OCI-LY3 (cell line): ENCODE data around the gene PSMD5.
"Not testable (repeated sequence)": the region's sequence is repeated elsewhere in the genome, so short reads cannot be mapped to it uniquely, and the experiment has no call there.

Experiments used
- H2AFZ ChIP-seq: fragments of 200-600, 300-600 bp; shearing (Covaris generic); 2 replicates; pipeline ENCODE4 v1.6.0; 2014; ENCODE audit warnings: antibody characterized with exemption, low read depth, low read length
- H3K27ac ChIP-seq: fragments of 200-600, 300-600 bp; sonication (generic); 2 replicates; pipeline ENCODE4 v1.5.1; 2014; ENCODE audit warnings: mild to moderate bottlenecking, low read length, moderate library complexity, mixed read lengths
- H3K27me3 ChIP-seq: fragments of 200-600, 300-600 bp; sonication (generic); 2 replicates; pipeline ENCODE4 v1.6.1; 2014; ENCODE audit warnings: low read depth, low read length, mixed read lengths
- H3K36me3 ChIP-seq: fragments of 200-600, 300-600 bp; sonication (generic); replicated peaks from 2 replicates; pipeline ENCODE3; 2014; ENCODE audit warnings: low read depth, low read length, mixed read lengths
- H3K4me1 ChIP-seq: fragments of 300-600, 200-600 bp; sonication (generic); 2 replicates; pipeline ENCODE4 v1.6.1; 2014; ENCODE audit warnings: low read length, mixed read lengths
- H3K4me2 ChIP-seq: fragments of 200-600, 300-600 bp; sonication (generic); 2 replicates; pipeline ENCODE4 v1.6.1; 2014; ENCODE audit warnings: low read length, mixed read lengths
- H3K4me3 ChIP-seq: fragments of 300-600, 200-600 bp; sonication (generic); 2 replicates; pipeline ENCODE4 v1.5.1; 2014; ENCODE audit warnings: antibody characterized with exemption, mild to moderate bottlenecking, low read length, moderate library complexity
- H3K79me2 ChIP-seq: fragments of 300-600, 200-600 bp; shearing (Covaris generic); 2 replicates; pipeline ENCODE4 v1.6.1; 2014; ENCODE audit warnings: mild to moderate bottlenecking, low read length, mixed read lengths
- H3K9ac ChIP-seq: fragments of 300-600, 200-600 bp; shearing (Covaris generic); 2 replicates; pipeline ENCODE4 v1.6.0; 2014; ENCODE audit warnings: mild to moderate bottlenecking, low read length, moderate library complexity
- H3K9me3 ChIP-seq: fragments of 200-600, 300-600 bp; shearing (Covaris generic); 2 replicates; pipeline ENCODE4 v1.6.1; 2014; ENCODE audit warnings: low read length, mixed read lengths; ENCODE audit not compliant: insufficient read depth
- H4K20me1 ChIP-seq: fragments of 200-600, 300-600 bp; sonication (generic); 2 replicates; pipeline ENCODE4 v1.6.1; 2016; ENCODE audit warnings: low read length, mixed read lengths; ENCODE audit not compliant: insufficient read depth
- CTCF ChIP-seq: fragments of 200-600, 300-600 bp; sonication (generic); IDR thresholded peaks from 2 replicates; pipeline ENCODE4 v1.5.1; 2014; ENCODE audit warnings: antibody characterized with exemption, low read length, low read depth
- EZH2phosphoT487 ChIP-seq: fragments of 200-600 bp; shearing (Covaris generic); IDR thresholded peaks from 2 replicates; pipeline ENCODE4 v1.6.1; 2018; ENCODE audit warnings: antibody characterized with exemption, mixed run types, low read depth

Gene PSMD5

GRCh38 chr9:120815075-120815474 is 27.6 kb downstream of the PSMD5 start:
- no peak for TF ChIP-seq CTCF
- TF ChIP-seq EZH2phosphoT487 = no peak
- Histone ChIP-seq H3K4me2 (no peak overlapping the region), H2AFZ (no peak overlapping the region), H3K4me1 (peaks cover 27% of the 10 kb centered on the region), H3K27me3 (no peaks in the 10 kb centered on the region), H4K20me1 (no peaks in the 10 kb centered on the region), H3K36me3 (peaks cover 33% of the 10 kb centered on the region), H3K27ac (no peak overlapping the region), H3K9ac (no peak overlapping the region), H3K79me2 (no peaks in the 10 kb centered on the region), H3K4me3 (no peak overlapping the region), H3K9me3 (no peaks in the 10 kb centered on the region)

GRCh38 chr9:120808931-120809330 is 33.8 kb downstream of the PSMD5 start:
- Histone ChIP-seq H3K4me3 (no peak overlapping the region), H3K27ac (no peak overlapping the region), H3K9ac (no peak overlapping the region), H3K4me2 (no peak overlapping the region), H3K9me3 (peaks cover 12% of the 10 kb centered on the region), H2AFZ (no peak overlapping the region), H3K4me1 (peaks cover 18% of the 10 kb centered on the region), H4K20me1 (no peaks in the 10 kb centered on the region), H3K79me2 (no peaks in the 10 kb centered on the region), H3K36me3 (peaks cover 14% of the 10 kb centered on the region), H3K27me3 (no peaks in the 10 kb centered on the region)
- TF ChIP-seq EZH2phosphoT487 (no peak), CTCF (no peak)

- Histone ChIP-seq H3K4me3 (no peak overlapping the region), H3K9me3 (peaks cover 12% of the 10 kb centered on the region), H2AFZ (no peak overlapping the region), H3K9ac (no peak overlapping the region), H3K79me2 (no peaks in the 10 kb centered on the region), H4K20me1 (no peaks in the 10 kb centered on the region), H3K36me3 (peaks cover 14% of the 10 kb centered on the region), H3K27ac (no peak overlapping the region), H3K27me3 (no peaks in the 10 kb centered on the region), H3K4me2 (no peak overlapping the region), H3K4me1 (peaks cover 6% of the 10 kb centered on the region)
- TF ChIP-seq EZH2phosphoT487 = no peak
Measured at GRCh38 chr9:120807607-120808379, 34.9 kb downstream of the PSMD5 start.

GRCh38 chr9:120804784-120805363 is 37.8 kb downstream of the PSMD5 start:
- not testable (repeated sequence) for H3K4me2 ChIP-seq, H3K27me3 ChIP-seq, H3K4me3 ChIP-seq, H3K9ac ChIP-seq, H3K4me1 ChIP-seq, H2AFZ ChIP-seq, H3K79me2 ChIP-seq, H4K20me1 ChIP-seq, H3K27ac ChIP-seq
- Histone ChIP-seq H3K36me3 (peaks cover 14% of the 10 kb centered on the region), H3K9me3 (peaks cover 12% of the 10 kb centered on the region)

GRCh38 chr9:120801441-120801840 is 41.3 kb downstream of the PSMD5 start:
- Histone ChIP-seq H4K20me1 (no peaks in the 10 kb centered on the region), H3K4me2 (no peak overlapping the region), H2AFZ (no peak overlapping the region), H3K4me3 (no peak overlapping the region), H3K79me2 (no peaks in the 10 kb centered on the region), H3K9me3 (no peaks in the 10 kb centered on the region), H3K27me3 (no peaks in the 10 kb centered on the region), H3K27ac (no peak overlapping the region), H3K9ac (no peak overlapping the region), H3K36me3 (no peaks in the 10 kb centered on the region), H3K4me1 (no peaks in the 10 kb centered on the region)
- TF ChIP-seq CTCF = no peak
- no peak for TF ChIP-seq EZH2phosphoT487
